H9 (cell line): ENCODE results near the gene BYSL. TPM values are rescaled to one million over a fixed set of nuclear protein-coding genes. Genes with fewer than 3 reads are reported as not detected.
A peak's percentile ranks its signal among the peaks of the same experiment; 100 is the strongest.

Source experiments
- DNase-seq: peaks from one replicate; pipeline ENCODE4 v3.0.0-alpha.2; 2017
- H2AFZ ChIP-seq: one replicate; pipeline ENCODE4 v1.6.1; 2013; ENCODE audit warnings: mild to moderate bottlenecking, low read length, control low read depth, moderate library complexity
- H2AK5ac ChIP-seq: 2 replicates; pipeline ENCODE4 v1.6.1; 2013; ENCODE audit warnings: low read length, control low read depth, mixed read lengths; ENCODE audit not compliant: insufficient read length
- H2BK120ac ChIP-seq: one replicate; pipeline ENCODE4 v1.6.1; 2013; ENCODE audit warnings: low read depth, mild to moderate bottlenecking, low read length, control low read depth, inconsistent platforms; ENCODE audit not compliant: poor library complexity, severe bottlenecking
- H2BK12ac ChIP-seq: 2 replicates; pipeline ENCODE4 v1.6.1; 2013; ENCODE audit warnings: low read length, control low read depth, mixed read lengths, low read depth; ENCODE audit not compliant: insufficient read length
- H2BK15ac ChIP-seq: 2 replicates; pipeline ENCODE4 v1.6.1; 2013; ENCODE audit warnings: low read depth, low read length, control low read depth
- H2BK20ac ChIP-seq: one replicate; pipeline ENCODE4 v1.6.1; 2013; ENCODE audit warnings: low read depth, mild to moderate bottlenecking, low read length, control low read depth, inconsistent platforms; ENCODE audit not compliant: poor library complexity, severe bottlenecking
- H2BK5ac ChIP-seq: 2 replicates; pipeline ENCODE4 v1.6.1; 2013; ENCODE audit warnings: low read length, control low read depth, mixed read lengths; ENCODE audit not compliant: insufficient read length
- H3K14ac ChIP-seq: 2 replicates; pipeline ENCODE4 v1.6.1; 2013; ENCODE audit warnings: low read length, control low read depth; ENCODE audit not compliant: insufficient read depth
- H3K18ac ChIP-seq: 2 replicates; pipeline ENCODE4 v1.6.1; 2013; ENCODE audit warnings: low read depth, mild to moderate bottlenecking, mixed read lengths, low read length, control low read depth; ENCODE audit not compliant: insufficient read length
- H3K23ac ChIP-seq: 2 replicates; pipeline ENCODE4 v1.6.1; 2013; ENCODE audit warnings: low read length, control low read depth, mixed read lengths, low read depth; ENCODE audit not compliant: insufficient read length
- H3K23me2 ChIP-seq: 2 replicates; pipeline ENCODE4 v1.6.1; 2013; ENCODE audit warnings: low read depth, mild to moderate bottlenecking, mixed read lengths, low read length, control low read depth; ENCODE audit not compliant: insufficient read length, poor library complexity, severe bottlenecking
- H3K27ac ChIP-seq: 2 replicates; pipeline ENCODE4 v1.5.1; 2013; ENCODE audit warnings: low read length, control low read depth, mixed read lengths, low read depth; ENCODE audit not compliant: insufficient read length
- H3K27me3 ChIP-seq: 2 replicates; pipeline ENCODE4 v1.6.1; 2013; ENCODE audit warnings: low read length, control low read depth, inconsistent platforms; ENCODE audit not compliant: insufficient read depth
- H3K4ac ChIP-seq: 2 replicates; pipeline ENCODE4 v1.6.1; 2013; ENCODE audit warnings: low read depth, mild to moderate bottlenecking, control low read depth, inconsistent platforms, low read length, moderate library complexity
- H3K4me1 ChIP-seq: 2 replicates; pipeline ENCODE4 v1.6.1; 2013; ENCODE audit warnings: low read length, control low read depth, inconsistent platforms; ENCODE audit not compliant: insufficient read depth
- H3K4me2 ChIP-seq: 2 replicates; pipeline ENCODE4 v1.6.1; 2013; ENCODE audit warnings: low read length, control low read depth, mixed read lengths; ENCODE audit not compliant: insufficient read length, insufficient read depth
- H3K56ac ChIP-seq: 2 replicates; pipeline ENCODE4 v1.6.1; 2013; ENCODE audit warnings: low read depth, mild to moderate bottlenecking, mixed read lengths, low read length, control low read depth; ENCODE audit not compliant: insufficient read length
- H3K79me1 ChIP-seq: 2 replicates; pipeline ENCODE4 v1.6.1; 2013; ENCODE audit warnings: low read depth, mild to moderate bottlenecking, moderate library complexity, low read length, control low read depth, inconsistent platforms; ENCODE audit not compliant: insufficient read depth, poor library complexity, severe bottlenecking
- H3K79me2 ChIP-seq: 2 replicates; pipeline ENCODE4 v1.6.1; 2013; ENCODE audit warnings: low read length, control low read depth, inconsistent platforms; ENCODE audit not compliant: insufficient read depth
- H3K9ac ChIP-seq: 2 replicates; pipeline ENCODE4 v1.6.1; 2013; ENCODE audit warnings: low read length, control low read depth, mixed read lengths; ENCODE audit not compliant: insufficient read length; ENCODE audit errors: extremely low read depth
- H3K9me3 ChIP-seq: one replicate; pipeline ENCODE4 v1.6.1; 2013; ENCODE audit warnings: low read depth, low read length, inconsistent platforms; ENCODE audit not compliant: control insufficient read depth
- H3T11ph ChIP-seq: one replicate; pipeline ENCODE4 v1.6.1; 2013; ENCODE audit warnings: mild to moderate bottlenecking, low read length, control low read depth, inconsistent platforms
- H4K20me1 ChIP-seq: one replicate; pipeline ENCODE4 v1.6.1; 2013; ENCODE audit not compliant: control insufficient read depth, insufficient read length, insufficient read depth
- H4K5ac ChIP-seq: 2 replicates; pipeline ENCODE4 v1.6.1; 2013; ENCODE audit warnings: low read depth, mild to moderate bottlenecking, mixed read lengths, low read length, control low read depth; ENCODE audit not compliant: insufficient read length
- H4K8ac ChIP-seq: replicated peaks from 2 replicates; pipeline ENCODE4 v1.6.1; 2013; ENCODE audit warnings: low read length, control low read depth, mixed read lengths, low read depth; ENCODE audit not compliant: insufficient read length
- H4K91ac ChIP-seq: 2 replicates; pipeline ENCODE4 v1.6.1; 2013; ENCODE audit warnings: low read depth, mild to moderate bottlenecking, moderate library complexity, mixed read lengths, low read length, control low read depth; ENCODE audit not compliant: insufficient read length
- H3K27ac Mint-ChIP-seq, 3 experiments: 2 replicates in 2 of 3; 3 replicates in 1 of 3; pipeline ENCODE4 v1.8.0; 2020 to 2021; ENCODE audit warnings: mixed read lengths in 3 of 3, mild to moderate bottlenecking in 1 of 3, moderate library complexity in 1 of 3
- H3K27me3 Mint-ChIP-seq: 2 replicates; pipeline ENCODE4 v1.8.0; 2021; ENCODE audit warnings: low read depth, mild to moderate bottlenecking, moderate library complexity, mixed read lengths
- H3K36me3 Mint-ChIP-seq, 3 experiments: 2 replicates in 2 of 3; 3 replicates in 1 of 3; pipeline ENCODE4 v1.8.0; 2020 to 2021; ENCODE audit warnings: low read depth in 3 of 3, mixed read lengths in 3 of 3; ENCODE audit not compliant: insufficient read depth in 1 of 3
- H3K4me1 Mint-ChIP-seq, 2 experiments: 2 replicates each; pipeline ENCODE4 v1.8.0; 2020; ENCODE audit warnings: mixed read lengths in 2 of 2
- H3K4me3 Mint-ChIP-seq, 2 experiments: 2 replicates in 1 of 2; 3 replicates in 1 of 2; pipeline ENCODE4 v1.8.0; 2020 to 2021; ENCODE audit warnings: mild to moderate bottlenecking in 2 of 2, mixed read lengths in 2 of 2, moderate library complexity in 1 of 2
- H3K9me3 Mint-ChIP-seq, 2 experiments: 2 replicates in 1 of 2; 3 replicates in 1 of 2; pipeline ENCODE4 v1.8.0; 2020; ENCODE audit warnings: mild to moderate bottlenecking in 2 of 2, mixed read lengths in 2 of 2, moderate library complexity in 1 of 2
- CTCF ChIP-seq: fragments of 200-600 bp; sonication (generic); conservative IDR thresholded peaks from 3 replicates; pipeline ENCODE4 v1.8.0; 2021; ENCODE audit warnings: antibody characterized with exemption, mild to moderate bottlenecking
- WGBS: extraction: QIAGEN DNeasy Blood & Tissue Kit; methylation state at CpG from one replicate; pipeline ENCODE4 v1.1.7; 2013; ENCODE audit warnings: missing lambda C conversion rate, low lambda C conversion rate, mixed read lengths; ENCODE audit not compliant: insufficient read length; ENCODE audit errors: extremely low coverage; 5-methylcytosine and 5-hydroxymethylcytosine counted together
- total RNA-seq: library from RNA; stranded (reverse); gene quantifications from 2 replicates; pipeline ENCODE4 v1.2.1, GENCODE V29; 2021

Gene BYSL
- total RNA-seq, 1 experiment from 2014 or later = 71.1 TPM

GRCh38 chr6:41878246-41878645 is 43.1 kb upstream of the BYSL start:
- no peak overlapping the region for H3K18ac ChIP-seq
- H4K20me1 ChIP-seq = no peaks in the 10 kb centered on the region
- H3K79me1 ChIP-seq = peaks cover 3% of the 10 kb centered on the region
- no CpG with 5 or more reads among the region's 2 CpGs for WGBS
- no peak for TF ChIP-seq CTCF
- no peaks in the 10 kb centered on the region; a peak in 1 of 7 replicates for H3K36me3 Mint-ChIP-seq
- no peaks in the 10 kb centered on the region for H3K79me2 ChIP-seq
- H3K9me3 Mint-ChIP-seq = no peaks in the 10 kb centered on the region
- H3K23ac ChIP-seq = no peak overlapping the region
- no peak overlapping the region for H3K4me3 Mint-ChIP-seq
- DNase-seq = no peak
- H3K27me3 Mint-ChIP-seq = no peaks in the 10 kb centered on the region
- H3K4me1 Mint-ChIP-seq = peaks cover 8 to 11% of the 10 kb centered on the region in 2 experiments
- peak overlapping the region; percentile 23 for H3K9ac ChIP-seq
- no peaks in the 10 kb centered on the region for H3K4me1 ChIP-seq
- H4K5ac ChIP-seq = no peak overlapping the region
- H3K27ac Mint-ChIP-seq = peak overlapping the region in 1 of 3 experiments; percentile 71; a peak in 1 of 7 replicates
- no peak overlapping the region for H3K4me2 ChIP-seq
- no peak overlapping the region for H3K56ac ChIP-seq
- H4K91ac ChIP-seq = no peak overlapping the region
- no peak overlapping the region for H3K14ac ChIP-seq
- no peak overlapping the region for H2AFZ ChIP-seq
- H2BK12ac ChIP-seq = no peak overlapping the region
- H3K27ac ChIP-seq = no peak overlapping the region
- H3K27me3 ChIP-seq = no peaks in the 10 kb centered on the region
- no peak overlapping the region for H2BK5ac ChIP-seq
- H3K23me2 ChIP-seq = no peaks in the 10 kb centered on the region
- no peak overlapping the region for H3T11ph ChIP-seq
- no peak overlapping the region for H2AK5ac ChIP-seq
- no peaks in the 10 kb centered on the region for H3K9me3 ChIP-seq
- no peak overlapping the region for H4K8ac ChIP-seq
- no peak overlapping the region for H2BK15ac ChIP-seq
- no peak overlapping the region for H2BK20ac ChIP-seq
- H3K4ac ChIP-seq = no peak overlapping the region
- no peak overlapping the region for H2BK120ac ChIP-seq
